ENCODE results near the gene UBE2D3.

DNA sequence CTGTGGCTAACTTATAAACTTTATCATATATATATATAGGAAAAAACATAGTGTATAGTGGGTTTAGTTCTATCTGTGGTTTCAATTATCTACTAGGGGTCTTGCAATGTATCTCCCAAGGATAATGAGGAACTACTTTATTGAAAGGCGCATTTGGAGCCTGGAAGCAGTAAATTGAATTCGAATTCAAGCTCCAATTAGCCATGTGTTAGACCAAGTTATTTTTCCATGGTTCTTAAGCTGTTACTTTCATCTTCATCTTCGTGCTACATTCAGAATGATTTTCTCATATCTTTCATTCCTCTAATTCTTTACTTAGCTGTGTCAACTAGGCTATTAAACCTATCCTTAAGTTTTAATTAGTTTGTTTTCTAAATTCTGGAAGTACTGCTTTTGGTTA, 39.4 kb downstream of the UBE2D3 start:
- no peak for TF ChIP-seq CTCF (conservative IDR thresholded peaks at IDR 0.05; ENCODE audit: low read depth, low read length)
- no peak for TF ChIP-seq CHD1 (IDR thresholded peaks at IDR 0.05; ENCODE audit: low read depth, low read length)
- TF ChIP-seq POLR2A (IDR thresholded peaks at IDR 0.05; ENCODE audit: low read depth, low read length), result no peak
- no peak for TF ChIP-seq NFE2L2 (IDR thresholded peaks at IDR 0.05; ENCODE audit: low read depth, low read length)
- no peak for TF ChIP-seq MAZ (IDR thresholded peaks at IDR 0.05; ENCODE audit: borderline replicate concordance, low read depth, low read length)
- no peak for TF ChIP-seq CEBPB (IDR thresholded peaks at IDR 0.05; ENCODE audit: low read depth, low read length)
- TF ChIP-seq MAFK (IDR thresholded peaks at IDR 0.05; ENCODE audit: low read depth, low read length), result no peak
- no peak for TF ChIP-seq RFX5 (IDR thresholded peaks at IDR 0.05; ENCODE audit: low read depth, low read length)
- no peak for TF ChIP-seq RCOR1 (IDR thresholded peaks at IDR 0.05; ENCODE audit: insufficient replicate concordance, low read length)
- TF ChIP-seq BHLHE40 (IDR thresholded peaks at IDR 0.05; ENCODE audit: low read depth, low read length), result no peak

Data from IMR-90 (cell line).